SJSA1 (cell line): ENCODE results near the gene GDPD3. TPM values are rescaled to one million over a fixed set of nuclear protein-coding genes. Genes with fewer than 3 reads are reported as not detected.

Experiments
- DNase-seq, 2 experiments: peaks; one replicate each; pipeline ENCODE4 v3.0.0-alpha.2; 2015 to 2020; ENCODE audit warnings: low spot score in 2 of 2, low read depth in 1 of 2
- H3K27ac ChIP-seq: fragments of 250-450 bp; sonication (Bioruptor Pico); 2 replicates; pipeline ENCODE4 v1.5.1; 2020; ENCODE audit warnings: mild to moderate bottlenecking, moderate library complexity
- H3K27me3 ChIP-seq: fragments of 250-450 bp; sonication (Bioruptor Pico); replicated peaks from 2 replicates; pipeline ENCODE4 v1.5.1; 2020; ENCODE audit warnings: mild to moderate bottlenecking, moderate library complexity
- H3K36me3 ChIP-seq: fragments of 250-450 bp; sonication (Bioruptor Pico); 2 replicates; pipeline ENCODE4 v1.5.1; 2020; ENCODE audit warnings: mild to moderate bottlenecking
- H3K4me1 ChIP-seq: fragments of 250-450 bp; sonication (Bioruptor Pico); replicated peaks from 2 replicates; pipeline ENCODE4 v1.6.1; 2021; ENCODE audit warnings: mild to moderate bottlenecking
- H3K4me3 ChIP-seq: fragments of 250-450 bp; sonication (Bioruptor Pico); 2 replicates; pipeline ENCODE4 v1.5.1; 2020; ENCODE audit warnings: mild to moderate bottlenecking
- H3K9me3 ChIP-seq: fragments of 250-450 bp; sonication (Bioruptor Pico); replicated peaks from 2 replicates; pipeline ENCODE4 v1.5.1; 2020; ENCODE audit warnings: mild to moderate bottlenecking
- total RNA-seq: library from RNA; depleted of rRNA; stranded (reverse); fragments of >200 nt; shearing (Covaris generic); gene quantifications from 2 replicates; pipeline ENCODE4 v1.2.3, GENCODE V29; 2014

Gene GDPD3
- total RNA-seq, 1 experiment from 2014 or later: 0.50 TPM

DNA sequence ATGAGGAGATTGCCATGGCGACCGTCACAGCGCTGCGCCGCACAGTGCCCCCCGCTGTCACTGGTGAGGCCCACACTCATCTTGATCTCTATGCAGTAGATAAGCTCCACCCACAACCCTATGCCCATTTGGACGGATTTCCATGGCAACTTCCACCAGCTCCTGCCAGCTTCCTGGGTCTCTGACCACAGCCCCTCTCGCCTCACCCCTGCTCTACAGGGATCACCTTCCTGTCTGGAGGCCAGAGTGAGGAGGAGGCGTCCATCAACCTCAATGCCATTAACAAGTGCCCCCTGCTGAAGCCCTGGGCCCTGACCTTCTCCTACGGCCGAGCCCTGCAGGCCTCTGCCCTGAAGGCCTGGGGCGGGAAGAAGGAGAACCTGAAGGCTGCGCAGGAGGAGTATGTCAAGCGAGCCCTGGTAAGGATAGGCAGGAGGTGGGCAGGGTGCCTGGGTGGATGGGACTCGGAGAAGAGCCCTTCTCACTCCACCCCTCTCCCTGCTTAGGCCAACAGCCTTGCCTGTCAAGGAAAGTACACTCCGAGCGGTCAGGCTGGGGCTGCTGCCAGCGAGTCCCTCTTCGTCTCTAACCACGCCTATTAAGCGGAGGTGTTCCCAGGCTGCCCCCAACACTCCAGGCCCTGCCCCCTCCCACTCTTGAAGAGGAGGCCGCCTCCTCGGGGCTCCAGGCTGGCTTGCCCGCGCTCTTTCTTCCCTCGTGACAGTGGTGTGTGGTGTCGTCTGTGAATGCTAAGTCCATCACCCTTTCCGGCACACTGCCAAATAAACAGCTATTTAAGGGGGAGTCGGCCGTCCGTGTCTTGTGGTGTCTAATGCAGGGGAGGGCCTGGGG is 43.5 kb downstream of the GDPD3 start:
- DNase-seq: no peak
- H3K36me3 ChIP-seq: peaks cover 84% of the 10 kb centered on the region
- no peaks in the 10 kb centered on the region for H3K27me3 ChIP-seq
- H3K4me1 ChIP-seq: peaks cover 16% of the 10 kb centered on the region
- H3K4me3 ChIP-seq: no peak overlapping the region
- H3K27ac ChIP-seq: no peak overlapping the region
- H3K9me3 ChIP-seq: no peaks in the 10 kb centered on the region

GRCh38 chr16:30068750-30069610 is 44.4 kb downstream of the GDPD3 start:
- H3K36me3 ChIP-seq: peaks cover 80% of the 10 kb centered on the region
- H3K4me1 ChIP-seq: peaks cover 24% of the 10 kb centered on the region
- H3K9me3 ChIP-seq: no peaks in the 10 kb centered on the region
- H3K27me3 ChIP-seq: no peaks in the 10 kb centered on the region
- H3K27ac ChIP-seq: no peak overlapping the region
- H3K4me3 ChIP-seq: no peak overlapping the region
- no peak for DNase-seq

DNA sequence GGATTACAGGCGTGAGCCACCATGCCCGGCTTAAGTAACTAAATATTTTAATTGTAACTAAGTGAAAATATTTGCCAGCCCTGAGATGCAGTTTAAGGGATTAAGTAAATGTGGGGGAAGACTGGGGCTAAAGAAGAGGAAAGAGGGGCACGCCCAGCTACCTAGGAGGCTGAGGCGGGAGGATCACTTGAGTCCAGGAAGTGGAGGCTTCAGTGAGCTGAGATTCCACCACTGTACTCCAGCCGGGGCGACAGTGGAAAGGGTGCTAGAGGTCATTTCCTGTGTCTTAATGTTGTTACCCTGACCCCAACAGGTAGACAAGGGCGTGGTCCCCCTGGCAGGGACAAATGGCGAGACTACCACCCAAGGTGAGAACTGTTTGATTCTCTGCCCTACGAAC is 45.0 kb downstream of the GDPD3 start:
- no peak overlapping the region for H3K27ac ChIP-seq
- no peaks in the 10 kb centered on the region for H3K9me3 ChIP-seq
- DNase-seq: no peak
- no peaks in the 10 kb centered on the region for H3K27me3 ChIP-seq
- peaks cover 79% of the 10 kb centered on the region for H3K36me3 ChIP-seq
- H3K4me1 ChIP-seq: peaks cover 30% of the 10 kb centered on the region
- H3K4me3 ChIP-seq: no peak overlapping the region

GRCh38 chr16:30067584-30067916 is 45.8 kb downstream of the GDPD3 start:
- no peaks in the 10 kb centered on the region for H3K27me3 ChIP-seq
- peaks cover 30% of the 10 kb centered on the region for H3K4me1 ChIP-seq
- H3K4me3 ChIP-seq: peak overlapping the region; percentile 79
- H3K9me3 ChIP-seq: no peaks in the 10 kb centered on the region
- H3K36me3 ChIP-seq: peaks cover 75% of the 10 kb centered on the region
- DNase-seq: no peak
- H3K27ac ChIP-seq: no peak overlapping the region

DNA sequence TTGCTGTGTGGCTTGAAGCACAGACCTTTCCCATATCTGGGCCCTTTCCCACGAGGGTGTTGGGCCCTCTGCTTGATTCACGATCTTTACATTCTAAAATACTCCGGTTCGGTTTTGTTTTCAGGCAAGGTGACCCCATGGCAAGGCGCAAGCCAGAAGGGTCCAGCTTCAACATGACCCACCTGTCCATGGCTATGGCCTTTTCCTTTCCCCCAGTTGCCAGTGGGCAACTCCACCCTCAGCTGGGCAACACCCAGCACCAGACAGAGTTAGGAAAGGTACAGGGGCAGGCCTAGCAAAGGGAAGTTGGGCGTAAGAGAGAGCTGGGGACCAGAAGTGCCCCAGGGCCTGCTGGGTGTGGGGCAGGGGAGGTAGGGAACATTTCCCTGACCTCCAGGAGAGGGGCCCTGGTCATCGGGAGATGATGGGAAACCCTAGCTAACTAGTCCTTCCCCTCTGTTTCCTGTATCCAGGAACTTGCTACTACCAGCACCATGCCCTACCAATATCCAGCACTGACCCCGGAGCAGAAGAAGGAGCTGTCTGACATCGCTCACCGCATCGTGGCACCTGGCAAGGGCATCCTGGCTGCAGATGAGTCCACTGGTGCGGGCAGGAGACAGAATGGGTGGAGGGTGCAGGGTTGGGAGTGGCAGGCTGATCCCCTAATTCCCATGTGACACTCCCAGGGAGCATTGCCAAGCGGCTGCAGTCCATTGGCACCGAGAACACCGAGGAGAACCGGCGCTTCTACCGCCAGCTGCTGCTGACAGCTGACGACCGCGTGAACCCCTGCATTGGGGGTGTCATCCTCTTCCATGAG is 46.4 kb downstream of the GDPD3 start:
- H3K9me3 ChIP-seq: no peaks in the 10 kb centered on the region
- peak overlapping the region; percentile 79 for H3K4me3 ChIP-seq
- H3K27me3 ChIP-seq: no peaks in the 10 kb centered on the region
- no peak for DNase-seq
- H3K27ac ChIP-seq: peak overlapping the region; percentile 65
- H3K4me1 ChIP-seq: peaks cover 30% of the 10 kb centered on the region
- peaks cover 69% of the 10 kb centered on the region for H3K36me3 ChIP-seq

- Histone ChIP-seq H3K36me3 (peaks cover 61% of the 10 kb centered on the region), H3K4me1 (peaks cover 30% of the 10 kb centered on the region), H3K27ac (peak overlapping the region; percentile 65), H3K9me3 (no peaks in the 10 kb centered on the region), H3K4me3 (peak overlapping the region; percentile 79), H3K27me3 (no peaks in the 10 kb centered on the region)
- DNase-seq: peak in 1 of 2 experiments; percentile 68
Observed at GRCh38 chr16:30065943-30066760, 47.2 kb downstream of the GDPD3 start.

DNA sequence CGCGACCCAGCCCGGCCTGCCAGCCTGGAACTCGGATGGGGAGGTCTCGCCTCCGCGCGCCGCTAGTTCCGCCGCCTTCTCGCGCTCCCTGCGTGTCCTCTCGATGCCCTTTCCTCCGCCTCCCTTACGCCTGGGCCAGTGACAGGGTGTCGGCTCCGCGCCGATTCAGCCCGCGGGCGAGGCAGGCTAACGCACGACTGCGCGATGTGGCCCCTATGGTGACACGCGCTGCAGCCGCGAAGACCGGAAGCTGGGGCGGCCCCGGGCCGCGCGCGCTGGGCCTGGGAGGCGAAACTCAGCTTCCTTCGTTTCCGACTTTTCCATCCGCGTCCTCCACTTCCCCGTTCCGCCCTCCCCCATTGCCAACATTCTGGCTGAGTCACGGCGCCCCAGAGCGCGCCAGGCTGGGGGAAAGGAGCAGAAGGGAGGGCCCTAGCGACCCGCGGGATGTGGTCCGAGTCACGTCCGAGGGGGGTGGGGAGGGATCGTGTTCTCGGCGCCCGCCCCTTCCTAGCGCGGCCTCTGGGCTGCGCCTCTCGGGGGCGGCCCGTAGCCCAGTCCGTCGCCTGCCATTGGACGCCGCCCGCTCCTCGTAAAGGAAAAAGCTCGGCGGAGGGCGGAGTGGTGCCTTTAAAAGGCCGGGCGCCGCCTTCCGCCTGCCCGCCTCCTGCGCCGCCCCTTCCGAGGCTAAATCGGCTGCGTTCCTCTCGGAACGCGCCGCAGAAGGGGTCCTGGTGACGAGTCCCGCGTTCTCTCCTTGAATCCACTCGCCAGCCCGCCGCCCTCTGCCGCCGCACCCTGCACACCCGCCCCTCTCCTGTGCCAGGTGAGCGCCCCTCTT is 48.0 kb downstream of the GDPD3 start, which contains the start of gene ALDOA:
TSS of gene ALDOA (plus strand) at position 659 of the 841 bp plus-strand sequence. CDS start 1,138 bp downstream, outside the sequence.
- peak; percentile 99 to 100 for DNase-seq
- H3K27me3 ChIP-seq: no peaks in the 10 kb centered on the region
- H3K36me3 ChIP-seq: peaks cover 59% of the 10 kb centered on the region
- peak within 1 kb of the TSS; percentile 79 for H3K4me3 ChIP-seq
- peak within 1 kb of the TSS; percentile 93 for H3K27ac ChIP-seq
- H3K4me1 ChIP-seq: peaks cover 30% of the 10 kb centered on the region
- no peaks in the 10 kb centered on the region for H3K9me3 ChIP-seq

DNA sequence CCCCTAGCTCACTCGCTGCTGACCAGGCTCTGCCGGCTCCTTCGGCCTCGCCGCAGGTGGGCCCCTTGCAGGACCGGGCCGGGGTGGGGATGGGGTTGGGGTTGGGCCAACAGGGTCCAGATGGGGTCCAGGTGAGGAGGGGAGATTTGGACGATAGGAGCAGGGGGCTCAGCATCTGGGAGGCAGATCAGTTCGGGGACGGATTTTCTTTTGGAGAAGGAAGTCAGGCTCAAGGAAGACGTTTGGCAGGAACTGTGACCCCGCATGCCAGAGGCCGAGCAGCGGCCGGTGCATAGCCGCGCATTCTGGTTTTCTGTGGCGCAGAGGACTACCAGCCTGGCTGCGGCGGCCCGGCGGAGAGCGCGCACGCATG is 48.6 kb downstream of the GDPD3 start:
- H3K27ac ChIP-seq: peak overlapping the region; percentile 93
- peaks cover 30% of the 10 kb centered on the region for H3K4me1 ChIP-seq
- peaks cover 59% of the 10 kb centered on the region for H3K36me3 ChIP-seq
- H3K4me3 ChIP-seq: peak overlapping the region; percentile 79
- no peaks in the 10 kb centered on the region for H3K9me3 ChIP-seq
- DNase-seq: no peak
- no peaks in the 10 kb centered on the region for H3K27me3 ChIP-seq

DNA sequence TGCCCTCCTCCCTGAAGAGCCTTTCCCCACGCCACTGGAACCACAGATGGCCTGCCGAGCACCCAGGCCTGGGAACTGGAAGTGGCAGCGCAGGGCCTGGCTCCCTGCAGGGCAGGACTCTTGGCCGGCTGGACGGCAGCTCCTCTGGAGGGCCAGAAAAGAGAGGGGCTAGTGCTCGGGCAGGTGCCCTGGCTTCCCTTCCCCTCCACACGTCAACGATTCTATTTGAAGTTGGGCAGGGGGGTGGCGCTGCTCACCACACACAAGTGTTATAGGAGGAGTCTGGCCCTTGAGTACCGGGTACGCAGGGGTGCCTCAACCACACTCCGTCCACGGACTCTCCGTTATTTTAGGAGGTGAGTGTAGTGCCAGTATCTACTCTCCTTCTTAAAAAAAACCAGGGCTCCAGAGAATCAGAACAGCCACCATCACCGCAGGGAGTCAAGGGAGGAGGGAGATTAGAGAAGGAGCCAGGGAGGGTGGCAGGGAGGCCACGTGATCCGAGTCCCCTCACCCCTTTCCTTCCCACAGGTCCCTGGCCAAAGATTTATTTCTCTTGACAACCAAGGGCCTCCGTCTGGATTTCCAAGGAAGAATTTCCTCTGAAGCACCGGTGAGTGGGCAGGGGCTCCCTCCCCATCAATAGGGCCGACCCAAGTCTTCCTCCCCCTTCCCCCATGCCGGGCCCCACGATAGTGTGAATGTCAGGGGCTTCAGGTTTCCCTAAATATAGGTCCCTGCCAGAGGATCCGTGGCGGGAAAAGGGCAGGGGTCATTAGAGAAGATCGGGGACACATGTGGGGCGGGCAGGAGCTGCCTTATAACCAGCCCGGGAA is 49.2 kb downstream of the GDPD3 start:
- Histone ChIP-seq H3K4me1 (peaks cover 30% of the 10 kb centered on the region), H3K4me3 (peak overlapping the region; percentile 79), H3K36me3 (peaks cover 56% of the 10 kb centered on the region), H3K27me3 (no peaks in the 10 kb centered on the region), H3K9me3 (no peaks in the 10 kb centered on the region), H3K27ac (peak overlapping the region; percentile 93)
- peak in 1 of 2 experiments; percentile 28 for DNase-seq

DNA sequence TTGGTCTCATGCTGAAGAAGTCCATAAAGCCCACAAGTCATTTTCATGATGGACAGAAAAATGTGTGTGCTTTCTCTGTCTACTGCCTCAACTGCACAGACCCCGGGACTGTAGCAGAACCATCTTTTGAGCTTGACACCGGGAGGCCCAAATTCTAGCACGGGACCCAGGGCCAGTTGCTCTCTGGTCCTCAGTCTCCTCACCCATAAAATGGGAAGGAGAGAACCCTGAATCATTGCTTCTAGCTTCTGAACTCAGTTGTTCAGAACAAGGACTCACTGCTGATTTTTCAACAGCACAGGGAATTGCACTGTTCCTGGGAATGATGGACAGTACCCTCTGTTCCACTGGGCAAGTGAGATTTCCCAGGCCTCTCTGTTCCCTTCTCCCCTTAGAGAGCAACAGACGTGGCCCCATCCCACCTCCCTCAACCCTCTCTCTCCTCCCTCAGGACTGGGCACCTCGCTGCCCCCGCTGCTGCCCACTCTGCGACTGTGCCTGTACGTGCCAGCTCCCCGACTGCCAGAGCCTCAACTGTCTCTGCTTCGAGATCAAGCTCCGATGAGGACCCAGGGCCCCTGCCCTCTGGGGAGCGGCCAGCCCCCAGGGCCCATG is 50.0 kb downstream of the GDPD3 start:
- no peaks in the 10 kb centered on the region for H3K9me3 ChIP-seq
- no peak overlapping the region for H3K4me3 ChIP-seq
- DNase-seq: no peak
- peaks cover 53% of the 10 kb centered on the region for H3K36me3 ChIP-seq
- H3K27ac ChIP-seq: no peak overlapping the region
- H3K27me3 ChIP-seq: no peaks in the 10 kb centered on the region
- H3K4me1 ChIP-seq: peaks cover 30% of the 10 kb centered on the region

- Histone ChIP-seq H3K27ac (no peak overlapping the region), H3K4me1 (peaks cover 19% of the 10 kb centered on the region), H3K27me3 (no peaks in the 10 kb centered on the region), H3K9me3 (no peaks in the 10 kb centered on the region), H3K36me3 (peaks cover 41% of the 10 kb centered on the region), H3K4me3 (no peak overlapping the region)
- no peak for DNase-seq
Observed at GRCh38 chr16:30060836-30061554, 52.3 kb downstream of the GDPD3 start.
